Esophagus squamous epithelium (tissue), 5 donors: ENCODE measurements around the gene BLVRA. TPM values are rescaled to one million over a fixed set of nuclear protein-coding genes. Genes with fewer than 3 reads are reported as not detected.

ENCODE experiments used
- DNase-seq: peaks from one replicate; lab custom pipeline; 2025; lab: John Stamatoyannopoulos, UW
- H3K27ac ChIP-seq, 4 donors: fragments of 200-600 bp; sonication (generic); one replicate each; pipeline ENCODE4 v1.5.1; 2016 to 2019; ENCODE audit warnings: mild to moderate bottlenecking in 1 of 4
- H3K27me3 ChIP-seq, 4 donors: fragments of 200-600 bp; sonication (generic); 1 replicate in 3 of 4; 2 replicates in 1 of 4; pipeline versions ENCODE4 v1.5.1 to v1.6.0; 2017 to 2021; ENCODE audit warnings: antibody characterized with exemption in 1 of 4
- H3K36me3 ChIP-seq, 3 donors: fragments of 200-600 bp; sonication (generic); one replicate each; pipeline ENCODE4 v1.5.1; 2016 to 2019
- H3K4me1 ChIP-seq, 3 donors: fragments of 200-600 bp; sonication (generic); one replicate each; pipeline ENCODE4 v1.5.1; 2017 to 2019
- H3K4me3 ChIP-seq, 4 donors: fragments of 200-600 bp; sonication (generic); 1 replicate in 3 of 4; 2 replicates in 1 of 4; pipeline ENCODE4 v1.5.1; 2016 to 2019; ENCODE audit warnings: mild to moderate bottlenecking in 2 of 4, moderate library complexity in 1 of 4
- H3K9me3 ChIP-seq, 3 donors: fragments of 200-600 bp; sonication (generic); one replicate each; pipeline ENCODE4 v1.5.1; 2016 to 2019
- CTCF ChIP-seq, 6 experiments: fragments of 450-650 bp in 4 of 6; fragments of 200-600 bp in 2 of 6; sonication (generic) in 2 of 6; IDR thresholded peaks; one replicate each; pipeline ENCODE4 v1.5.1; 2016 to 2019; ENCODE audit warnings: antibody characterized with exemption in 6 of 6, mild to moderate bottlenecking in 4 of 6, moderate library complexity in 4 of 6
- POLR2A ChIP-seq, 4 donors: fragments of 450-650 bp; IDR thresholded peaks; one replicate each; pipeline ENCODE4 v1.6.1; 2017; ENCODE audit warnings: antibody characterized with exemption in 4 of 4, mild to moderate bottlenecking in 4 of 4, moderate library complexity in 3 of 4
- WGBS, 2 donors: methylation state at CpG; one replicate each; pipeline ENCODE4 v1.1.5; 2018; 5-methylcytosine and 5-hydroxymethylcytosine counted together
- intact Hi-C: fragments of 100-400 bp; cut with DNase I; formaldehyde crosslinking; loops from one replicate; pipeline ENCODE4 v1.15.0; 2022
- total RNA-seq, 4 donors: library from RNA; depleted of rRNA; stranded (reverse); fragments of >200 nt; gene quantifications; one replicate each; pipeline ENCODE4 v1.1.0, GENCODE V29; 2016
- donor health status: DM: yes; HTN: yes; CAD: no.

The BLVRA gene
- total RNA-seq, 4 donors from 2014 or later: 34.2 to 83.2 (median 60.4) TPM

GRCh38 chr7:43764807-43765491 lies 6.5 kb downstream of the BLVRA start:
- TF ChIP-seq CTCF (IDR thresholded peaks at IDR 0.05): no peak
- no peak for TF ChIP-seq POLR2A (IDR thresholded peaks at IDR 0.05)
- intact Hi-C loops: no loop called here
- no peaks in the 10 kb centered on the region for H3K36me3 ChIP-seq
- no peaks in the 10 kb centered on the region for H3K27me3 ChIP-seq
- H3K4me3 ChIP-seq: peak overlapping the region in 2 of 4 donors; percentile 2 to 19
- WGBS, 2 donors: 24 to 49% methylated on average over 10 of the region's 10 CpGs
- H3K4me1 ChIP-seq: peaks cover 29 to 97% (median 37%) of the 10 kb centered on the region in 3 donors
- H3K27ac ChIP-seq: peak overlapping the region; percentile 70 to 94 (median 78)
- DNase-seq: no peak
- no peaks in the 10 kb centered on the region for H3K9me3 ChIP-seq

- intact Hi-C loops: no loop called here
- Histone ChIP-seq H3K27me3 (no peaks in the 10 kb centered on the region), H3K27ac (no peak overlapping the region), H3K4me3 (no peak overlapping the region), H3K9me3 (no peaks in the 10 kb centered on the region), H3K36me3 (peaks cover 0 to 11% (median 2%) of the 10 kb centered on the region in 3 donors), H3K4me1 (peaks cover 29 to 86% (median 37%) of the 10 kb centered on the region in 3 donors)
- DNase-seq: no peak
- 77 to 80% methylated on average over 8 of the region's 8 CpGs for WGBS, 2 donors
- TF ChIP-seq CTCF (IDR thresholded peaks at IDR 0.05) (no peak), POLR2A (IDR thresholded peaks at IDR 0.05) (no peak)
These were observed 8.1 kb downstream of the BLVRA start for GRCh38 chr7:43766564-43766963.

GRCh38 chr7:43767311-43767710 lies 8.8 kb downstream of the BLVRA start:
- no peaks in the 10 kb centered on the region for H3K9me3 ChIP-seq
- DNase-seq: no peak
- H3K4me1 ChIP-seq: peaks cover 29 to 79% (median 29%) of the 10 kb centered on the region in 3 donors
- TF ChIP-seq POLR2A (IDR thresholded peaks at IDR 0.05) (no peak), CTCF (IDR thresholded peaks at IDR 0.05) (no peak)
- WGBS, 2 donors: 91 to 94% methylated on average over 8 of the region's 8 CpGs
- no peaks in the 10 kb centered on the region for H3K27me3 ChIP-seq
- H3K4me3 ChIP-seq: no peak overlapping the region
- H3K36me3 ChIP-seq: peaks cover 4 to 18% (median 5%) of the 10 kb centered on the region in 3 donors
- intact Hi-C loops: no loop called here
- peak overlapping the region in 2 of 4 donors; percentile 22 to 64 for H3K27ac ChIP-seq

- no peak overlapping the region for H3K4me3 ChIP-seq
- H3K27ac ChIP-seq: peak overlapping the region in 3 of 4 donors; percentile 40 to 69 (median 64)
- peaks cover 24 to 69% (median 25%) of the 10 kb centered on the region in 3 donors for H3K4me1 ChIP-seq
- 74 to 84% methylated on average over 9 of the region's 9 CpGs for WGBS, 2 donors
- TF ChIP-seq CTCF (IDR thresholded peaks at IDR 0.05) (peak in 1 of 6 experiments; percentile 10), POLR2A (IDR thresholded peaks at IDR 0.05) (no peak)
- DNase-seq: no peak
- H3K27me3 ChIP-seq: no peaks in the 10 kb centered on the region
- H3K9me3 ChIP-seq: no peaks in the 10 kb centered on the region
- peaks cover 4 to 27% (median 5%) of the 10 kb centered on the region in 3 donors for H3K36me3 ChIP-seq
- intact Hi-C loops: no loop called here
These were observed 9.9 kb downstream of the BLVRA start for GRCh38 chr7:43768201-43768886.

GRCh38 chr7:43768887-43769272 lies 10.4 kb downstream of the BLVRA start:
- no peak for DNase-seq
- TF ChIP-seq CTCF (IDR thresholded peaks at IDR 0.05) (no peak), POLR2A (IDR thresholded peaks at IDR 0.05) (no peak)
- Histone ChIP-seq H3K27ac (peak overlapping the region in 2 of 4 donors; percentile 64 to 69), H3K4me3 (no peak overlapping the region), H3K36me3 (peaks cover 4 to 27% (median 5%) of the 10 kb centered on the region in 3 donors), H3K27me3 (no peaks in the 10 kb centered on the region), H3K9me3 (no peaks in the 10 kb centered on the region), H3K4me1 (peaks cover 20 to 63% (median 25%) of the 10 kb centered on the region in 3 donors)
- 88 to 92% methylated on average over 2 to 4 of the region's 4 CpGs for WGBS, 2 donors
- intact Hi-C loops: no loop called here
